D721Med (cell line): ENCODE data around the gene ETF1.

Experiments used
- DNase-seq: peaks from one replicate; pipeline ENCODE4 v3.0.0; 2011; ENCODE audit warnings: low spot score; ENCODE audit not compliant: insufficient read length
- FAIRE-seq: peaks from 2 replicates; lab custom pipeline; 2011; peaks lifted over from hg19 to GRCh38; lab: Jason Lieb, UNC
- CTCF ChIP-seq: IDR thresholded peaks from 2 replicates; pipeline ENCODE4 v1.5.1; 2012; ENCODE audit warnings: mild to moderate bottlenecking, control low read depth; ENCODE audit not compliant: insufficient read depth; ENCODE audit errors: missing control alignments

Gene ETF1

DNA sequence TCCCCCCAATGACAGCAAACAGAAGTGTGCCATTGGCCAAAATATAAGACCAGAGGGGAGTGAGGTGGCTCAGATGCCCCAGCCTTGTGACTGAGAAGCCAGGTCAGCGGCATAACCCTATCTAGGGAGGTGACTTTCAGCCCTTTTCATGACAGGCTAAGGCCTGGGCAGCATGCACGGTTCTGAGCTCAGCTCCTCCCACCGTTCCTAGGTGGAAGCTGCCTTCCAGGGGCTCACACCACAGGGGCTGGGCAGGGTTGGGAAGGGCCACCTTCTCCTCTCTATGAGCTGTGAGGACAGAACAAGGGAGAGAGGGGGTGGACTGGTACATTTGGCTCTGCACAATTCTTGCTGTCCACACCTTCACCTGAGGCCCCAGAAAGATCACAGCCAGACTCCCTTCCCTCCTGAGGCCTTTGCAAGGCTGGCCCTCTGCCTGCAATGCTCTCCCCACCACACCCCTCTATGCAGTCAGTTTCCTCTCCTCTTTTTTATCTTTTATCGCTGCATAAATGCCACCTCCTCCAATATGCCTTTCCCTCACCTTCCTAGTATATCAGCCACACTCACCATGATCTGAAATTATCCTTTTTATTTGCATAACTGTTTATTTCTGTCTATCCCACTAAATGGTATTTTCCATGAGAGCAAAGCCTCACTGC, 82.9 kb downstream of the ETF1 start:
- FAIRE-seq (no peak), DNase-seq (no peak)
- TF ChIP-seq CTCF = no peak

DNA sequence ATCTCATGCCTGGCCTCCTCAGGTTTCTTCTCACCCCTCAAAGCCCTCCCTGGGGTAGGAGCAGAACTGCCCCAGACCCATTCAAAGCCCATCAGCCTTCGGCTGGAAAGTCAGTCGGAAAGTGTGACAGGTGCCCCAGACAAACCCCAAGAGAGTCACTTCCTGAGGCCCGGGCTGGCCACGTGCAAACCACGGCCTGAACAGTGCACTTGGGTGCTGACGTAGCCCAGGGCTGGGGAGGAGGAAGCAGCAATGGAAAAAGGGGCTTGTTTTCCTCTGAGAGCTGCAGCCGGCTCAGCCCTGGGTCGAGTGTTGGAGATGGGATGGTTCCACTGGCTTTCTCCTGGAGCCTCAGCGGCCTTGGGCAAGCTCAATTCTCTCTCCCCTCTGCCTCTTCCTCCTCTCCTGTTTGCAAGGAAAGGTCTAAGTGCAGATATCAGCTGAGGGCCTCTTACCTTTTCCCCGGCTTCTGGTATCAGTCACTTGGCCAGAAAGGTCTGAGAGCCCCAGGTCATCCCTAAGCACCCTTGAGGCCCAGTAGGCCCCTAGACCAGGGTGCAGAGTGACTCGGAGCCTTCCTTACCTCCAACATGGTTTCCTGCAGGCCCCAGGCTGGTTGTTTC, 83.6 kb downstream of the ETF1 start:
- DNase-seq = no peak
- TF ChIP-seq CTCF = no peak
- no peak for FAIRE-seq

DNA sequence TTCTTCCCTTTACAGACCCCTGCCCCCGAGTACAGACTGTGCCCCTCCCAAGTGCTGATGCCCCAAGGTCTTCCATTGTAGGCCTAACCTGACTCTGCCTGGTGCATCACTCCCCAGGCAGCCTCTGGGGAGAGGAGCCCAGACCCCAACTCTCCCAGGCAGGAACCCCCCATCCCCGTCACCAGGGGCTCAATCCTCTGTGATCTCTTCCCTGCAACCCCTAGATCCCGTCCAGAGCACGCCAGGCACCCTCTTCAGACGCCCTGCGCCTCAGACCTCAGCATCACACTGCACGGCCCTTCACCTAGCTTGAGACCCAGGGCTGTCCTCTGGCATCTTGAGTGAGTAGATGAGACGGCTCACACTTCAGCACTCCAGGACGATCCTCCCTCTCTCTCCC, 84.2 kb downstream of the ETF1 start:
- no peak for FAIRE-seq
- no peak for TF ChIP-seq CTCF
- DNase-seq = no peak

GRCh38 chr5:138458384-138458783, 84.7 kb downstream of the ETF1 start:
- DNase-seq = no peak
- FAIRE-seq = no peak
- TF ChIP-seq CTCF = no peak

- FAIRE-seq (no peak), DNase-seq (no peak)
- no peak for TF ChIP-seq CTCF
These were observed 85.3 kb downstream of the ETF1 start for GRCh38 chr5:138457531-138458275.
